HG03575 (cell line): ENCODE measurements around the gene USH2A.

Experiments used
- ATAC-seq: cut with Tn5 transposase; IDR thresholded peaks from one replicate; pipeline ENCODE4 v1.9.1; 2021; ENCODE audit not compliant: unreplicated experiment, insufficient number of reproducible peaks, low FRiP score; ENCODE audit errors: extremely low read depth

Gene USH2A

DNA sequence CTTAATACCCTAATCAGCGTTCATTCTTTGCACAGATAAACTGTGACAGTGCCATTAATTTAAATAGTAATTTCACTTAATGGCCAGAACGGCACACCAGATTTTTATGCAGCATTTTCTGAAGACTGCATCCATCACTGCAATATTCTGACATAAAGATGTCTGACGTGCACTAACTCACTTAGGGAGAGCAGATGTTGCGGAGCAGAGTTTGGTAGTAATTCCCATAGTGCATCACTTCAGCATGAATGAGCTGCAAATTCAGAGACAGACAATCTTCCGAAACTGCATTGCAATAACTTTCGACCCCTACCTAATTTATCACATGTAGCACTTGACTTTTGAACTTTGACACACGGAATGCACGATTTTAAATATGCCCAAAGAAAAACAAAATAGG lies 630.8 kb downstream of the USH2A start:
- no peak for ATAC-seq

DNA sequence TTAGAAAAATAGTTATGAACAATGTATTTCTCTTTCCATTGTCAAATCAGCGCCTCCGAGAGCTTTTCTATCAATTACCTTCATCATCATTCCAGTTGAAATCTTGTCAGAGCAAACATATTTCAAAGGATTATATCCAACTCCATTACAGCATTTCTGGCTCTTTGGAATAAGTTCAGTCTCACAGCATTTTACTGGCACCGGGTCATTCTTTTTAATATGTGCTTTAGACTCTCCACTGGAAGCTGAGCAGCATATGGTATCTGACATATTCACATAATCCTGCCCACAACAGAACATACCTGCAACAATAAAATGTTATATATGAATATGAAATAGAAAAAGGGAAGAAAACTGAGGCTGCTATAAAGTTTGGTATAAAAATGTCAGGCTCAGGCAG lies 633.3 kb downstream of the USH2A start:
- no peak for ATAC-seq

DNA sequence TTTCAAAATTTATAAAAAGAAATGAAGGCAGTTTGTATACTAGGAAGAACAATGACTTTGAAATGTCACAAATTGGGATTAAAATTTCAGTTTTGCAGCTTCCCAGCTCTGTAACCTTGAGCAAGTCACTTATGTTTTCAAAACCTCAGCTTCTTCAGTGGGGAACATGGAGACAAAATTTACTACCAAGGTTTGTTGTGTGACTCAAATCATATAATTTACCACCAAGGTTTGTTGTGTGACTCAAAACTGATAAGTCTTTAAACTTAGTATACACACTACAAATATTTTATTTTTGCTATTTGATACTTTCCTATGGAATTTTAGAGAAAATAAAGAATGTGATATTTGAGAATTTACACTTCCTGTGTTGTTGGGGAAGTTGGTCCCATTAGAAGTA lies 636.3 kb downstream of the USH2A start:
- no peak for ATAC-seq

DNA sequence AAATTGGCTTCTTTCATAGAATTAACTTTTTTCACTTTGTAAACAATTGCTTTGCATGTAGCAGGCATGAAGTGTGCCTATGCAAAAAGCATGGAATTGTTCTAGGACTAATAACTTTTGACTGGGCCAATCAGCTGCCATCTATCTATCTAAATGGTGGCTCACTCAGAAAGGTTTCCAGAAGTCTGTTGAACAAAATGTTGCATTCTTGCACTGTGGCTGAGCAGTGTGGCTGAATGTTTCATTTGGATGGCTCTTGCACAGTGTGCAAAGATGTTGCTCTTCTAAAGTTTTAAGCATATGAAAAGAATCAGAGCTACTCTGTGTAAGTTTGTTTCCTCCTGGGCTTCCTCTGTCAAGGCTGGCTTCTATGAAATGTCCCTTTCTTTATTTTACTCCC lies 642.6 kb downstream of the USH2A start:
- no peak for ATAC-seq

DNA sequence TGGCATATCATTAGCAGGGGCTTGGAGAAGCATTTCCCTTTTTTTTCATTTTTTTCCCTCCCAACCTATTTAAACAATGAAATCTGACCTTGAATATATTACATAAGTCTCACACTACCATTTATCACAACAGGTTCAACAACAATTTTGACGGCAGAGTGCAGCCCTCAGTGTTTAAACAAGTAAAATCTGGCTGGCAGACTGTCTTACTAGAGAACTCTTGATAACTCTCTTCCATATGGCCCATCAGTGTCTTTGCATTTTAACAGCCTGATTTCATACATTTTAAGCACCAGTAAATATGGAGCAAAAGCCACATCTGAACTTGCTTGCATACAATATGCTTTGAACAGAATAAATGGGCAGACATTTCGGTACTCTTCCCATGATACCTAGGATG lies 643.1 kb downstream of the USH2A start:
- ATAC-seq = no peak

DNA sequence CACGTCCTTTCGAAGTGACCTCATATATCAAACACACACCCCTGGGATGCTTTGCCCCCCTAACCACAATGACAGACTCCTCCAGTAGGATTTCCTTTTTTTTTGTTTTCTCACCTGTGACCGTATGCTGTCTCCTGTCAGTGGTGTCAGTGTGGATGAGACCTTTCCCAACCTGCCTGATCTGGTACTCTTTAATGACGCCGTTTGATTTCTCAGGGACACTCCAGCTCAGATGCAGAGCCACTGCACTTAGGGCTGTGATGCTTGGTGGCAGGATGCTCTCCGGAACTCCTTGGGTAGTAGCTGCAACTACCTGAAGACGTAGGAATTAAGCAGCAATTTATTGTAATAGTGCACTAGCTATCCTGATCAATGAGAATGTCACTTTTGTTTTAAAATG lies 643.5 kb downstream of the USH2A start:
- ATAC-seq = no peak

DNA sequence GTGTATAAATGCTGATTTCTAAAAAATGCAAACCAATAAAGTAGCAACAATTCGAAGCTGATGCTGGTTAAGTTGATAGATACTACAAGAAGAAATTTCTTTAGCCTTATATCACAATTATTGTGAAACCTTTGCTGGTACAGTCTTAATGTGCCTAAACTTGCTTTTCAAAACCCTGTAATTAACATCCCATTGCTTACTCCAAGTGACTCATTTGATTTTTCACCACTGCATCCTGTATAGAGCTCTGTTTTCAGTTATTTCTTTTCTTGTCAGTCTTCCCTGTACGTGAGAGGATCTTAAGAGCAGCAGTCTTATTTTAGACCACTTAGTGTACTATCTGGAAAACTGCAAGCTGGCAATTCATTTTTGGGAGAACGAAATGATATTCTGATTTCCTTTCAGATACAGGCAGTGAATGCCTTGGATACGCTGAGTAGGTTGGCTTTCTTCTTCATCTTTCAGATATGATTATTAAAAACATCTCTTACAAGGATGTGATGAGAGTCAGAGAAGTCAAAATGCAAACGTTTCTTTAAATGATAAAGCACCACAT lies 645.8 kb downstream of the USH2A start:
- no peak for ATAC-seq

DNA sequence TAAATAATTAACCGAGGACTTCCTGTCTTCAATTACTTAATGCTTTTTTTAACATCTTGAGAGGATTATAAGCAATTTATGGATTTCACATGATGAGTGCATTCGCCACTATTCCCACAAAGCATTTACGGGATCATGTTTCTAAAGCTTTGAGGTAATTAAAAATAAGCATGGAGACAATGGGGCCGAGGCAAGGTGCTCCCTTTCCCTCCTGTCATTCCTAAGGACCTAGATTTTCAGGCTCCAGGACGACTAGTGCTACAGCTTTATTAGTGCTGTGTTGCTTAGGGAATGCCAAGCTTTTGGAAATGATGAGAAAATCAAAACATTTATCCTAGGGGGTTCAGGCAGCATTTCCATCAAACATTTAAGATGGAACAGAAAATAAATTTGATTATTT lies 646.9 kb downstream of the USH2A start:
- no peak for ATAC-seq

DNA sequence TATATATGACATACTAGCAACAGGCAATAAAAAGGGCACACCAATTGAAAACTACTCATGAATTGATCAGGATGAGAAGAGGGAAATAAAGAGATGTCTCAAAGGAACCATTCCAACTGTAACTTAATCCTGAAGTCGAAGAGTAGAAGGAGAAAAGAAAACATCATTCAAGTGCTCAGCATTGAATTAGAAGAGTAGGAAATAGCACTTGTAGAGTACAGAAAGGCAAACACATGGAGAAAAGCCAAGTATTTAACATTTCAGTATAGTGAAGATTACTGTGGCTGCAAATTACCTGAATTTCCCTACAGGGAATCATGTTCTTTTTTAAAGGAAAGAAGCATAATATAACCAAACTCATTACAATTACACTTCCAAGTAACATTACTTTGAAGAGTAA lies 651.1 kb downstream of the USH2A start:
- no peak for ATAC-seq

DNA sequence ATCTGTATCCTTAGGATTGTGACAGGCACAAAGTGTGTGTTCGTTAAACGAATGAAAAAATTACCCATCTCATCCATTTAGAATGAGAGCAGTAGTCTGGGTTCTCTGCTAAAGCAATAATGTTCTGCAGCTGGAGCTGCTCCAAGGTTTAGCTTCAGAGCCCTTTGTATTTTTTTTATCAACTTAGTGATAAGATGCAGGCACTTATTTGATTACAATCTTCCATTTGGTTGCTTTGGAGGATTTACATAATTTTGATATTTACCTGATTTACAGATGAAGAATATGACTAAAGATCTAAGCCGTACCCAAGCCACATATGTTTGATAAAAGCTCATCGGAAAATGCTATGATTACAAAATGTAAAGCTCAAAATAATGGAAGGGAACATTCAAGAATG lies 654.9 kb downstream of the USH2A start:
- ATAC-seq = no peak

DNA sequence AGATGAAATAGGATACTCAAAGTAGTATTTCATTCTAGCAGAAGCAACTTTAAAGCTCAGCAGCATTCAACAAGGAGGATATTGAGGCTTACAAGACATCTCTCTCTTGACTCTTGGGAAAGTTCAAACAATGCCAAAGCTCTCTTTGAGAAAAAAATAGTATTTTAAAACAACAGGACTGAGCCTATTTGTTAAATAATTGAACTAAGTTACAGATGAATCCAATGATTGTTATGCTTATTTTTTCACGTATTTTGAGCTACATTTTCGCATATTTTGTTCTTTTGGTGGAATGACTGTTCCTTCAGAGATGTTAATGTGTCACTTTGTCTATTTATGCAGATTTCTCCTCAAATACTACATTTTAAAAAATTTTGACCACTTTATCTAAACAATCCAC lies 655.5 kb downstream of the USH2A start:
- no peak for ATAC-seq

DNA sequence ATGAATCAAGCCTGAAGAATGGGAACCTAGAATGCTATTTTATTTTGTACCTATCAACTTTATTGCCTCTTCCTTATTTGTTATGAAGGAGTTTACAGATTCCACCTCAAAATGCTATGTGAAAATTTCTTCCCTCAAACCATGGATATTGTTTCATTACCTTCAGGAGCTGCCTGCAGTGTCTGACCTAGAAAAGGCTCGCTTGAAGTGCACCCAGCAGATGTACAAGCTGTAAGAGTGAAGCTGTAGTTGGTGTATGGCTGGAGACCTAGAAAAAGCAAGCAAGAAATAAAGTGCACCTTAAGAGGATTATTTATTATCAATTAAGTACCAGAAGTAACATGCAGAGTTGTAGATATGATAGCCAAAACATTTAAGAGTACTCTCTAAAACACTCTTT lies 656.7 kb downstream of the USH2A start:
- ATAC-seq = no peak

DNA sequence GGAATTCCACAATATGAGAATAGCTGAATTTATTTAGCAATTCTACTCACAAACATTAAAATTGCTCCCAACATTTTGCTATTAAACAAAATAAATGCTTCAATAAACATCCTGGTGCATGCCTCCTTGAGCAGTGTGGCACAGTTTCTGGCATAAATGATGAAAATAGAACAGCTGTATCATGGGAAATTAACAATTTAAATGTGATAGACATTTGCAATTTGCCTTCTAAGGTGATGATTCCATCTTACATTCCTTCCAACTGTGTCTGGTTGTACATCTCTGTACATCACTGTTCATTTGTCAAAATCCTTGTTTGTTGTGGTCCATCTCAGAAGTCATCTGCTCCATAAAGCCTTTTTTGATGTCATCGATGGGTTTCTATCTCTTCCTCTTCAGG lies 657.4 kb downstream of the USH2A start:
- no peak for ATAC-seq

DNA sequence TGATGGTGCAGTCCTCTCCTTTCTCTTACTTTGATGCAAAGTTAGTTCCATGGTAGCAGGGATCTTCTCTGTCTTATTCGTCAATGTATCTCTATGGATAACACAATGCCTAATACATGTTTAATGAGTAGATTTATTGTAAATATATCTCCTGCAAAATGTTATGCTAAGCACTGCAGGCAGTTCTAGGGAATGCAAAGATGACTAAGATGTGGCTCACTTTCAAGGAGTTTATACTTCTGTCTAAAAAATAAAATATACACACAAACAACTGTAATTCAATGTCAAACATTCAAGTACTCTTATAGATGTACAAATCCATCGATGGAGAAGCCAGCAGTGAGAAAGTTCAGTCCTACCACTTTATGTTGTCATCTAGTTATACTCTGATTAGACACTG lies 661.8 kb downstream of the USH2A start:
- ATAC-seq = no peak

DNA sequence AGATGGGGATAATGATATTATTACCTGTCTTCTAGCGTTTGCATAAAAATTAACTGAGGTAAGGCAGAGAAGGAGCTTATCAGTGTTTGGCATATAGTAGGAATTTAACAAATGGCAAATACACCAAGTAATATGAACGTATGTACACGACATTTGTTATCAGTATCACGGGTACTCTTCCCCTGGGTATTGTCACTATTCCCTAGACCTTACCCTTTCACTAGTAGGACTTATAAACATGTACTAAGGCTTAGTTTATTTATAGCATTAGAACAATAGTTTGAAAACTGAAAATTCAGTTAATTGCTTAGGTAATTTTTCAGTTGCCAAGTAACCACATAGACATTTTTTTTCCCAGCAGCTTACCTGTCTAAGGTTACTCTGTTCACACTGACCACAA lies 669.1 kb downstream of the USH2A start:
- no peak for ATAC-seq

DNA sequence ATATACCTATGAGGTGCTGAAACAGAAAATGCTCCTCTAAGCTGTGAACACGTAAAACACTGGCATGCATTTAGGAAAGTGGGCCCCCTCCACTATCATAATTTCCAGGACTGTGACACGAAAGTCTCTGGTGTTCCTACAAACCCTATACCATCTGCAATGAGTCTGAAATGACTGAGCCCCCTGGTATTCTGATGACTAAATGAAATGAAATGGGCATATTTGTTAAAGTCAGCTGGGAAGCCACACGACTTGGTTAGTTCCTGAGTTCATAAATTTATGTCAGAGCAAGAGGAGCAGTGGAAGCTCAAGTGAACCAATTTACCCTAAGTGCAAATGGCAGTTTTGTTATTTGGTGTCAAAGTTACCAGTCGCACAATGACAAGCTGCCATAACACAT lies 673.8 kb downstream of the USH2A start:
- ATAC-seq = no peak

DNA sequence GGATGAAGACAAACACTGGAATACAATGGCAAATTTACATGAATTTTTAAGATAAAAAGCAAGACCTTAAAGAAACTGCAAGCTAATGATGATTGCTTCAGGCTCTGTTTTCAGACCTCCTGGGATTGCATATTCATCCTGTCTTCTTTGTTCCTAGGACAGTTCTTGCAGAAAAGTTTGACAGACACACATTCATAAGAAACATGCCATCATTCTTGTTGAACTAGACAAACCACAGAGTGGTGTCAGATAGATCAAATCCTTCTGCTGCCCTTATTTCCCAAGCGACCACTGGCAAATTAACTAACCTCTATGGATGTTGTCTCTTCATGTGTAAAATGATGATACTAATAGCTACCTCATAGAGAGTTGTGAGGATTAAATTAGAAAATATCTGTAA lies 674.8 kb downstream of the USH2A start:
- ATAC-seq = no peak

DNA sequence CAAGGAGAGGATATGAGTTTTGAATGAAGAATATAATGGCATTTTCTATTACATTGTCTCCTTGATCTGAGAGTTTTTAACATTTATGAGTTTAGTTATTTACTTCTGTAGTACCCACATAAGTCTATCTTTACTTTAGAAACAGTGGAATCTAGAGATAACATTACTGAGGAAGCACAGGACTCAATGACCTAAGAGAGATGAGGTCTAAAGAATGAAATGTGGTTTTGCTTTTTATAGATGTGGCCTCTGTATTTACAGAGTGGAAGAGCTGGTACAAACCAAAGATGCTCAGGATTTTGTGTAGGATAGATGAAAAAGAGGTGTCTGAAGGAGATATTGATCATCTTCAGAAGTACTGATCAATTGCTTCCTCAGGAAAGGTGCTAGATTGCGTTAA lies 678.8 kb downstream of the USH2A start:
- no peak for ATAC-seq

DNA sequence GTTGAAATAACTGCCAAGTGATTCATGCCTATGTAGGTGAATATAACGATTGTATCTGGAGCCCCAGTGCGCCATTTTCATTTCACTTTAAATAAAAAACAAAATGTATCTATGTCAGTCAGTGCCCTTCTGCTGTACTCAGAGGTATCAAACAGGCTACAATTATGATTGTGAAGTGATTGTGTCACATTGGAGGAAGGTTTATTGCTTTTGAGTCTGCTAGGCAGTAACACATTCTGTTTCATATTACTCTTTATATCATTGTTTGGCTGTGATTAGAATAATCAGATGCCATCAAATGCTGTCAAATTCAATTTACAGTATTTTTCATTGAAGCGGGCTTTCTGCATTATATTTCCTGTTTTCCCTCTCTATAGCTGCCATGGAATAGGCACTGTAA lies 684.2 kb downstream of the USH2A start:
- ATAC-seq = no peak

DNA sequence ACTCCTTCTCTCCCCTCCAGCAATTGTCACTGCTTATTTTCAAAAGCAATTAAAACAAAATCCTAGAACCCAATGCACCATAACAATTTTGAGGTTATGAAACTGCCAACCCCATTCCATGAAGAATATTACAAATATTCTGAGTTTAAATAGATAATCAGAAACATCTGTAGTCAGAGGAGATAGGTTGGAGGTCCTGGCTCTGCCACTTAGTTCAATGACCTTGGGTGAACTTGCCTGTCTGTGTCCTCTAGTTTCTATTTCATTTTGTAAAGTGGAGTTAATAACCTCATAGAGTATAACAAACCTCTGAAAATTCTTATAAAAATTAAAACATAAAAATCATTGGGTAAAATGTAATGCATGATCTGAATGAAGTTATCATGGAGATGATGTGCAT lies 691.5 kb downstream of the USH2A start:
- ATAC-seq = no peak

DNA sequence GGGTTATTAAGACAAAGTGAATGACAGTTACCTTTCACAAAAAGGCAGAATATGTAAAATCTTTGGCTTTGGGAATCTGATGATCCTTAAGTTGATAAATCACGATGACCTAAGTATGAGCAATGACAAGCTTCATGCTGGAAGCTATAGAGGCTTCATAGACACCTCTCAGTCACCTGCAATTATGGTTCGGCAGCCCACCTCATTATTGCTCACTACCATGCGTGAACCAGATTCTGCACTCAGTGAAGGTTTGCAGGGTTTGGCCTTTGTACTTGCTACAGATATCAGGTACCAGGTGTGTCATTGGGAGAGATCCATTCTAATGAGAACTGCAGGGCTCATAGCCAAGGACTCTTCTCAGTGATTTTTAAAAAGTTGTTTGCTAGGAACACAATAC lies 692.6 kb downstream of the USH2A start:
- ATAC-seq = no peak

DNA sequence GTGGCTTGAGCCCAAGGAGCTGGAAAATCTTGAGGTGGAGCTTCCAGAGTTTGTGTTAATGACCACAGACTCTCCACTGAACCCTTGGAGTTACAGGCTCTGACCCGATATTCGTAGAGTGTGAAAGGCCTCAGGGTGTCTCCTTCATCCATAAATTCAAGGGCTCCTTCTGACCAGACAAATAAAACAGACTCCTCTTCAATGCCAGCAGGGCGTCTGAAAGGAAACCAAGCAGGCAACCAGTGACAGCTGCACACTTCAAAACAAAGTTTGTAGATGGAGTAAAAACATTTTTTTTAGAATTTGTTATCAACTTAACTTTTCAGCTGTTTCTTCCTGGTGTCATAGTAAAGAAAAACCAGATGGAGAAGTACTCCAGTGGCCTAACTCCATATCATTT lies 695.1 kb downstream of the USH2A start:
- ATAC-seq = no peak
